GM19239 (cell line): ENCODE results near the gene RMC1.

Experiments used
- DNase-seq: peaks from one replicate; pipeline ENCODE4 v3.0.0; 2011; ENCODE audit warnings: low spot score; ENCODE audit not compliant: insufficient read length
- FAIRE-seq: peaks from 2 replicates; lab custom pipeline; 2011; peaks lifted over from hg19 to GRCh38; lab: Jason Lieb, UNC

RMC1 gene

DNA sequence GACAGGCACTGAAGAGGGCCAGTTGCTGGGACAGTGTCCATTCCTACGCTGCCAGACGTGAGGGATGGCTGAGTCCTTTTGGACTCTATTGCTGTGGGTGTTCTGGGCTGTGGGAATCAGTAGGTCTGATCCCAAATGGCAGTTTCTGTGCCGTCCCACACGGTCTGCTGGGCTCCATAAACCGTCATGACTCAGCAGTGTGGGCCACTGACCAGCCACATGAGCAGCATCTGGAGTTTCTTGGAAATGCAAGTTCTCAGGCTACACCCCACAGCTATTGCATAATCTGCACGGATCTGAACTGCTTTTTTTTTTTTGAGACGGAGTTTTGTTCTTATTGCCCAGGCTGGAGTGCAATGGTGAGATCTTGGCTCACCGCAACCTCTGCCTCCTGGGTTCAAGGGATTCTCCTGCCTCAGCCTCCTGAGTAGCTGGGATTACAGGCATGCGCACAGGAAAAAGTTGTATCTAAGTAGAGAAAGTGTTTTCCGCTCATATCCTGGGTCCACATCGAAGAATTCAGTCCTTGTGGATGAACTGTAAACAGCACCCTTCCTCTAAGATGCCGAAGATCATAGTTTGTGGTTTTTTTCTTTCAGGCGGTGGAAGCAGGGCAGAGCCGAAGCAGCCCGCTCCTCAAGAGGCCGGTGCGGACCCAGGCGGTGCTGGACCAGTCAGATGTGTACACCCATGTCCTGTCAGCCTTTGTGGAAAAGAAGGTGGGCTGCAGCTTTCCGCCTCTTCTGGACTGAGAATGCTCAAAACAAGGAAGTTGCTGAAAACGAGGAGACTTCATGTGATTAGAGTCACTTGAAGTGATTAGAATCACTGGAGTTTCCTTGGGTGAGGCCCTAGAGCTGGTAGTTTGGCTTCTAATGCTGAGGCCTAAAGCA lies 25.5 kb downstream of the RMC1 start:
- no peak for FAIRE-seq
- no peak for DNase-seq

GRCh38 chr18:23529604-23530003 lies 26.3 kb downstream of the RMC1 start:
- DNase-seq, result no peak

GRCh38 chr18:23530195-23530594 lies 26.9 kb downstream of the RMC1 start:
- no peak for DNase-seq
- no peak for FAIRE-seq

More at GRCh38 chr18:23529604-23530003, 26.3 kb downstream of the RMC1 start:
- no peak for FAIRE-seq

DNA sequence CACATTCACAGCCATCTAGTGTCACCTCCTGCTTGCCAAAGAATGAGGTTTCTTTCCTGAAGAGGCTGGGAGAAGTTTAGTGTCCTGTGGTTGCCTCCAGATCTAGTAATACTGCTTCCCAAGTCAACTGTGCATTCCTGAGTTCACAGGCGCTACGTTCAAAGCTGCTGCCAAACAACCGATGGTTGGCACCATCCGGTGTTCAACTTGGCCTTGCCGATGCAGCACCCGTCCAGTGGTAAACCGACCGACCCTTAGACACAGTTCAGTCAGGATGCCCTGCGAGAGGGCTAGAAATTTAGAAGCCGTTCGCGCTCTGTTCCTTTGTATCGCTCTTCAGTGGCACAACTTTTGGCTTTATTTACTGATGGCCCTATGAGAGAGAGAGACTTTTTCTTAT lies 28.6 kb downstream of the RMC1 start:
- DNase-seq, result no peak
- FAIRE-seq, result no peak

- DNase-seq (no peak), FAIRE-seq (no peak)
Observed at GRCh38 chr18:23532848-23533247, 29.5 kb downstream of the RMC1 start.

GRCh38 chr18:23534276-23534675 lies 31.0 kb downstream of the RMC1 start:
- no peak for DNase-seq
- no peak for FAIRE-seq

DNA sequence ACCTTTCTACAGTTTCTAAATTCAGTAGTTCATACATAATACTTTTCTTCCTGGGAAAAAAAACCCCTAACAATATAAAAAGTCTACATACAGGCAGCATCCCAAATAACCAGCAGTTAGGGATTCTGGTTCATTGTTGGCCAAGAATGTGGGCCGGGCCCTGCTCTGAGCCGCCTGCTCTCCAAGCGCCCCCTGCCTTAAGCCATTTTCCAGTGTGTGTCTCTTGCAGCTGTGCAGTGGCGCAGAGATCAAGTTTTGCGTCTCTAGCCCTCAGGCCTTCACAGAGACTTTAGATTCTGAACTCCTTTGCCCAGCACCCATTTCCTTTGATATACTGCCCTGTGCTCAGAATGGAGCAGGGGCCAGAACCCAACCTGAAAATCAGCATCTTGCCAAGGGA lies 32.9 kb downstream of the RMC1 start:
- FAIRE-seq (no peak), DNase-seq (no peak)

DNA sequence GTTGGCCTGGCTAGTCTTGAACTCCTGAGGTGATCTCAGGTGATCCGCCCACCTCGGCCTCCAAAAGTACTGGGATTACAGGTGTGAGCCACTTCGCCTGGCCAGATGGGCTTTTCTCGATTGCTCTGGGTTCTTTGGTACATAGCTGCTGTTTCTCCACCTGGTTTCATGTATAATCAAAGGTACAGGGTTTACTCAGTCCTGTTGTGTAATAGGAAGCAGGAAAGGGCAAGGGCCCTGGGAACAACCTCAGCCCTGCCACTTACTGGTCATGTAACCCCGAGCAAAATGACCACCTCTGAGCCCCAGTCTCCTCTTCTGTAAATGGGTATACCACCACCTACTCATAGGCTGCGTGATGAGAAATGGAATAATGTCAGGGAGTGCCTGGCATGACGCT lies 34.0 kb downstream of the RMC1 start:
- FAIRE-seq, result no peak
- no peak for DNase-seq

DNA sequence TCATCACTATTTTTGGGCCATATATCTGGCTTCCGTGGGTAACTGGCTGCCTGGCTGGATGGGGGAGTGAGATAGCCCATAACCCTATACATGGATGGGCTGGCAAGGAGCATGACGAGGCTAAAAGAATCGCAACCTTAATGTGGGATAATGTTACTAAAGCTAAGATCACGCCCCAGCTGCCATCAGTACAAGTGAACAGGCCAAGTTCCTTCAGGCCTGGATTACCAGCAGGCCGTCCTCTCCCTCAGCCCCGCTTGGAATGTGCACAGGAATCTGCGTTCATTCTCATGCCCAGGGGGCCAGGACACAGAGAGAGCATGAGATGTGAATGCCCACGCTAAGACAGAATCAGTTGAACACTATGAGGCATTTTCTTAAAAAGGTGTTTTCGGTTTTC lies 34.7 kb downstream of the RMC1 start:
- DNase-seq, result no peak
- no peak for FAIRE-seq

GRCh38 chr18:23538870-23539269 lies 35.6 kb downstream of the RMC1 start:
- DNase-seq, result no peak
- FAIRE-seq, result no peak

DNA sequence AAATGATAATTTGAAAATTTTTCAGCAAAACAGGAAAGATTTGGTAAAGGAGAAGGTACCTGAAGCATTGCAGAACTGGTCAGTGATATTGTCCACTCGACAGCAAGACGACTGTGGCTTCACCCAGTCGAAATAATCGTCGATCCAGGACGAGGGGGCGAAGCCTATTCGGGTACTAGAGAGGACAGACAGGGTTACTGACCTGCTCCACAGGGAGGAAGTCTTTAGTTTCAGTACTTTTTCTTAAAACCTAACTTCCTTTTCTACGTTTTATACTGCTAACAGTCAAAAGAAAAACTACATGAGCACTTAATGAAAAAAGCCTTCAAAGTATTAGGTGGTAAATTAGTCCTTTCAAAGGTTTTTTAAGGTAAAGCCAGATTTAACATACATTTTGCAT lies 36.0 kb downstream of the RMC1 start:
- peak; percentile 54 for FAIRE-seq
- DNase-seq, result no peak

- FAIRE-seq, result peak; percentile 31
- DNase-seq, result no peak
Observed at GRCh38 chr18:23539911-23540525, 36.7 kb downstream of the RMC1 start.

DNA sequence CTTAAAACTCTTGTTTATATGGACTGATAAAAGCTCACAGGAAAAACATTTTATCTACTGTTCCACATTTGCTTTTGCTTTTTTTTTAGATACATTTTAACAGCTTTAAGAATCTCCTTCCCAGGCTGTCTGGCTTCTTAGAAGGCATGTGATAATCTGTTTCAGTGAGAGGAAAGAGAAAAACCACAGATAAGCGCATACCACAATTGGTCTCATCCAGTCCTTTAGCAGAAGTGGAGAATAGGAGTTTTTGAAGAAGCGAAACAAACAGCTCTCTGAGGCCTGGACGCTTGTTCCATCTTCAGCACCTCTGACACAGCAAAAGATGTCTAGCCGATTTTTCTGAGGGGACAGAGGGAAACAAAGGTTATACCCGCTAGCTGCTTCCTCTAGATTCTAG lies 37.6 kb downstream of the RMC1 start:
- peak; percentile 88 for FAIRE-seq
- peak; percentile 52 for DNase-seq

- DNase-seq (no peak), FAIRE-seq (peak; percentile 26)
Observed at GRCh38 chr18:23541349-23542093, 38.2 kb downstream of the RMC1 start.

- DNase-seq, result no peak
- FAIRE-seq, result no peak
Observed at GRCh38 chr18:23542461-23542860, 39.1 kb downstream of the RMC1 start.

DNA sequence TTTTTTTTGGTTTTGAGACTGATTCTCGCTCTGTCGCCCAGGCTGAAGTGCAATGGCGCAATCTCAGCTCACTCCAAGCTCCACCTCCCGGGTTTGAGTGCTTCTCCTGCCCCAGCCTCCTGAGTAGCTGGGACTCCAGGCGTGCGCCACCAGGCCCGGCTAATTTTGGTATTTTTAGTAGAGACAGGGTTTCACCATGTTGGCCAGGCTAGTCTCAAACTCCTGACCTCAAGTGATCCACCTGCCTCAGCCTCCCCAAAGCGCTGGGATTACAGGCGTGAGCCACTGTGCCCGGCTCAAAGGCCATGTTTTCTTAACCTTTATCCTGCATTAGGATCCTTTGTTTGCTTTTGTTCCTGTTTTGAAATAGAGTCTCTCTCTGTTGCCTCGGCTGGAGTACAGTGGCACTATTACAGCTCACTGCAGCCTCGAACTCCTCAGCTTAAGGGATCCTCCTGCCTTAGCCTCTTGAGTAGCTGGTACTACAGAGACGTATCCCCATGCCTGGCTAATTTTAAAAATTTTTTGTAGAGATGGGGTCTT lies 42.0 kb downstream of the RMC1 start:
- FAIRE-seq (no peak), DNase-seq (no peak)

DNA sequence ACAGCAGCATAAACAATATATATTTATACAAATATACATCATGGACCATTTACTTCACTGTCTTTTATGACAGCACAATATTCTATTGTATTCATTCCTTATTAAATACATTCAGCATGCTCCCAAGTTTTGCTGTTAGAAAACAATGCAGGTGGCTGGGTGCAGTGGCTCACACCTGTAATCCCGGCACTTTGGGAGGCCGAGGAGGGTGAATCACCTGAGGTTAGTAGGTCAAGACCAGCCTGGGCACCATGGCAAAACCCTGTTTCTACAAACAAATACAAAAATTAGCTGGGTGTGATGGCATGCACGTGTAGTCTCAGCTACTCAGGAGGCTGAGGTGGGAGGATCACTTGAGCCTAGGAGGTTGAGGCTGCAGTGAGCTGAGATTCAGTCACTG lies 44.0 kb downstream of the RMC1 start:
- DNase-seq (no peak), FAIRE-seq (no peak)

GRCh38 chr18:23547846-23548245 lies 44.5 kb downstream of the RMC1 start:
- DNase-seq (no peak), FAIRE-seq (no peak)

GRCh38 chr18:23548275-23548674 lies 45.0 kb downstream of the RMC1 start:
- no peak for FAIRE-seq
- DNase-seq, result no peak

GRCh38 chr18:23548719-23549118 lies 45.4 kb downstream of the RMC1 start:
- FAIRE-seq, result no peak
- DNase-seq, result no peak

- FAIRE-seq, result no peak
Observed at GRCh38 chr18:23550898-23551297, 47.6 kb downstream of the RMC1 start.

More at GRCh38 chr18:23550898-23551297, 47.6 kb downstream of the RMC1 start:
- DNase-seq, result no peak
